Activated CD8-positive, alpha-beta T cell treated with anti-CD3 and anti-CD28 coated beads, Interleukin-2, amount 10 ng/mL, durations not matched to agents 7 days and 5 days (primary cell): ENCODE results near the gene KRTAP1-5. TPM values are rescaled to one million over a fixed set of nuclear protein-coding genes. Genes with fewer than 3 reads are reported as not detected.

Experiments
- total RNA-seq, 2 experiments: library from RNA; stranded (reverse); gene quantifications; one replicate each; pipeline ENCODE4 v1.2.3, GENCODE V29; 2021

KRTAP1-5 gene
- total RNA-seq, 2 experiments from 2014 or later = not detected

Other genes with a start within 250 kb of the KRTAP1-5 start
- not detected for gene KRT27, start 244.7 kb downstream of the KRTAP1-5 start, total RNA-seq
- gene KRT28, start 227.2 kb downstream of the KRTAP1-5 start, total RNA-seq = not detected
- gene KRT10, start 204.6 kb downstream of the KRTAP1-5 start, total RNA-seq = 10 to 100 TPM; 26.9 to 28.2 TPM
- not detected for gene KRT12, start 160.0 kb downstream of the KRTAP1-5 start, total RNA-seq
- gene KRT20, start 142.0 kb downstream of the KRTAP1-5 start, total RNA-seq = not detected
- gene KRT23, start 89.6 kb downstream of the KRTAP1-5 start, total RNA-seq = not detected
- not detected for gene KRT39, start 60.3 kb downstream of the KRTAP1-5 start, total RNA-seq
- not detected for gene KRT40, start 42.9 kb downstream of the KRTAP1-5 start, total RNA-seq
- not detected for gene KRTAP3-3, start 33.0 kb downstream of the KRTAP1-5 start, total RNA-seq
- not detected for gene KRTAP3-2, start 27.3 kb downstream of the KRTAP1-5 start, total RNA-seq
- gene KRTAP3-1, start 18.1 kb downstream of the KRTAP1-5 start, total RNA-seq = not detected
- not detected for gene KRTAP1-4, start 3.0 kb upstream of the KRTAP1-5 start, total RNA-seq
- gene KRTAP1-3, start 7.7 kb upstream of the KRTAP1-5 start, total RNA-seq = not detected
- not detected for gene KRTAP1-1, start 14.2 kb upstream of the KRTAP1-5 start, total RNA-seq
- not detected for gene KRTAP2-1, start 20.1 kb upstream of the KRTAP1-5 start, total RNA-seq
- gene KRTAP2-2, start 28.0 kb upstream of the KRTAP1-5 start, total RNA-seq = not detected
- gene KRTAP2-3, start 32.9 kb upstream of the KRTAP1-5 start, total RNA-seq = not detected
- gene KRTAP2-4, start 38.7 kb upstream of the KRTAP1-5 start, total RNA-seq = not detected
- gene KRTAP4-7, start 56.9 kb upstream of the KRTAP1-5 start, total RNA-seq = not detected
- gene KRTAP4-8, start 70.9 kb upstream of the KRTAP1-5 start, total RNA-seq = not detected
- not detected for gene KRTAP4-16, start 75.0 kb upstream of the KRTAP1-5 start, total RNA-seq
- not detected for gene KRTAP4-9, start 78.2 kb upstream of the KRTAP1-5 start, total RNA-seq
- gene KRTAP4-11, start 91.2 kb upstream of the KRTAP1-5 start, total RNA-seq = not detected
- gene KRTAP4-12, start 97.0 kb upstream of the KRTAP1-5 start, total RNA-seq = not detected
- not detected for gene KRTAP4-6, start 113.3 kb upstream of the KRTAP1-5 start, total RNA-seq
- gene KRTAP4-5, start 122.6 kb upstream of the KRTAP1-5 start, total RNA-seq = not detected
- gene KRTAP4-4, start 133.5 kb upstream of the KRTAP1-5 start, total RNA-seq = not detected
- not detected for gene KRTAP4-3, start 141.0 kb upstream of the KRTAP1-5 start, total RNA-seq
- gene KRTAP4-2, start 151.0 kb upstream of the KRTAP1-5 start, total RNA-seq = not detected
- gene KRTAP4-1, start 157.7 kb upstream of the KRTAP1-5 start, total RNA-seq = not detected
- gene KRTAP9-1, start 162.7 kb upstream of the KRTAP1-5 start, total RNA-seq = not detected
- gene KRTAP9-2, start 199.4 kb upstream of the KRTAP1-5 start, total RNA-seq = not detected
- gene KRTAP9-3, start 205.2 kb upstream of the KRTAP1-5 start, total RNA-seq = not detected
- gene KRTAP9-8, start 210.8 kb upstream of the KRTAP1-5 start, total RNA-seq = not detected
- not detected for gene KRTAP9-4, start 222.5 kb upstream of the KRTAP1-5 start, total RNA-seq
- not detected for gene KRTAP9-9, start 228.2 kb upstream of the KRTAP1-5 start, total RNA-seq
- gene KRTAP9-6, start 238.2 kb upstream of the KRTAP1-5 start, total RNA-seq = not detected
- not detected for gene KRTAP9-7, start 248.5 kb upstream of the KRTAP1-5 start, total RNA-seq